Left lung (tissue), 10 donors: ENCODE data around the gene INPP1. TPM values are rescaled to one million over a fixed set of nuclear protein-coding genes. Genes with fewer than 3 reads are reported as not detected.

ENCODE experiments used
- ATAC-seq: fragments of 200-7000 bp; cut with Tn5 transposase; one replicate; pipeline ENCODE4 v1.9.1; 2020; ENCODE audit warnings: moderate library complexity
- DNase-seq, 4 donors: peaks; one replicate each; pipeline ENCODE4 v3.0.0-alpha.2; 2013 to 2020
- H3K27ac ChIP-seq, 2 donors: fragments of 200-600 bp; sonication (generic) in 1 of 2; one replicate each; pipeline versions ENCODE4 v1.5.0 to v1.8.0; 2020 to 2021
- H3K27me3 ChIP-seq, 2 donors: fragments of 200-600 bp; sonication (generic) in 1 of 2; one replicate each; pipeline versions ENCODE4 v1.5.0 to v1.8.0; 2020 to 2021
- H3K36me3 ChIP-seq, 2 donors: fragments of 200-600 bp; sonication (generic) in 1 of 2; one replicate each; pipeline versions ENCODE4 v1.5.0 to v1.8.0; 2020 to 2021
- H3K4me1 ChIP-seq, 2 donors: fragments of 200-600 bp; one replicate each; pipeline ENCODE4 v1.8.0; 2021
- H3K4me3 ChIP-seq, 2 donors: fragments of 200-600 bp; sonication (generic) in 1 of 2; one replicate each; pipeline versions ENCODE4 v1.5.0 to v1.8.0; 2020 to 2021; ENCODE audit warnings: mild to moderate bottlenecking in 1 of 2
- H3K9me3 ChIP-seq, 2 donors: fragments of 200-600 bp; sonication (generic) in 1 of 2; one replicate each; pipeline versions ENCODE4 v1.5.0 to v1.8.0; 2020 to 2021
- CTCF ChIP-seq, 2 donors: fragments of 200-600 bp; sonication (generic) in 1 of 2; IDR thresholded peaks; one replicate each; pipeline versions ENCODE4 v1.5.0 to v1.8.0; 2021; ENCODE audit warnings: antibody characterized with exemption in 2 of 2
- intact Hi-C, 2 donors: fragments of 100-400 bp; cut with DNase I; formaldehyde crosslinking; loops; one replicate each; pipeline versions ENCODE4 v1.11.2 to v1.14.2; 2022
- polyA plus RNA-seq, 6 donors: library from polyadenylated mRNA; unstranded; fragments of 120-200 nt; gene quantifications; one replicate each; pipeline ENCODE4 v1.2.1, GENCODE V29; 2013; ENCODE audit not compliant: insufficient read length in 6 of 6
- total RNA-seq, 2 donors: library from RNA; stranded (reverse); fragmentation: NEBNext Ultra II Directional; extraction: Animal tissue kit (Norgen Biotek cat#: 25700); gene quantifications; one replicate each; pipeline ENCODE4 v1.2.1, GENCODE V29; 2021
- donor health status: DM: no; HTN: yes; CAD: no.
- donor health status: DM: no; HTN: no; CAD: no.

The INPP1 gene
- total and polyA plus RNA-seq, 8 donors, result 21.0 to 35.2 (median 26.7) TPM

GRCh38 chr2:190315273-190315672 is 28.1 kb upstream of the INPP1 start:
- DNase-seq (no peak), ATAC-seq (no peak)
- Histone ChIP-seq H3K9me3 (no peaks in the 10 kb centered on the region), H3K36me3 (peaks cover 3 to 4% of the 10 kb centered on the region in 2 donors), H3K27me3 (no peaks in the 10 kb centered on the region), H3K4me3 (no peak overlapping the region), H3K27ac (no peak overlapping the region), H3K4me1 (peaks cover 0 to 34% of the 10 kb centered on the region in 2 donors)
- intact Hi-C loops, result no loop called here
- no peak for TF ChIP-seq CTCF (IDR thresholded peaks at IDR 0.05)

- Histone ChIP-seq H3K9me3 (no peaks in the 10 kb centered on the region), H3K27ac (peak overlapping the region; percentile 87 to 96), H3K4me1 (peaks cover 0 to 34% of the 10 kb centered on the region in 2 donors), H3K36me3 (no peaks in the 10 kb centered on the region), H3K27me3 (no peaks in the 10 kb centered on the region), H3K4me3 (peak overlapping the region; percentile 63 to 70)
- ATAC-seq (no peak), DNase-seq (no peak)
- TF ChIP-seq CTCF (IDR thresholded peaks at IDR 0.05), result no peak
- intact Hi-C loops, result no loop called here
These were observed 24.9 kb upstream of the INPP1 start for GRCh38 chr2:190318514-190318913.

- no peak for TF ChIP-seq CTCF (IDR thresholded peaks at IDR 0.05)
- Histone ChIP-seq H3K9me3 (no peaks in the 10 kb centered on the region), H3K27ac (peak overlapping the region; percentile 87 to 96), H3K4me1 (peaks cover 0 to 34% of the 10 kb centered on the region in 2 donors), H3K36me3 (no peaks in the 10 kb centered on the region), H3K4me3 (peak overlapping the region; percentile 63 to 70), H3K27me3 (no peaks in the 10 kb centered on the region)
- intact Hi-C loops, result no loop called here
- DNase-seq (peak in 1 of 4 donors; percentile 33), ATAC-seq (peak; percentile 49)
These were observed 24.3 kb upstream of the INPP1 start for GRCh38 chr2:190318931-190319554.

- intact Hi-C loops, result no loop called here
These were observed 23.6 kb upstream of the INPP1 start, which contains the start of gene HIBCH for GRCh38 chr2:190319555-190320498. TSS of gene HIBCH (minus strand) at chr2:190319826. CDS start at chr2:190319750, 76 bp downstream.

More at GRCh38 chr2:190319555-190320498, 23.6 kb upstream of the INPP1 start, which contains the start of gene HIBCH:
- H3K4me3 ChIP-seq, result peak within 1 kb of the TSS; percentile 63 to 70
- peak within 1 kb of the TSS; percentile 87 to 96 for H3K27ac ChIP-seq
- peaks cover 0 to 34% of the 10 kb centered on the region in 2 donors for H3K4me1 ChIP-seq
- no peaks in the 10 kb centered on the region for H3K27me3 ChIP-seq
- DNase-seq (peak; percentile 98 to 100 (median 99)), ATAC-seq (peak; percentile 97)
- H3K36me3 ChIP-seq, result no peaks in the 10 kb centered on the region
- peak; percentile 60 to 76 for TF ChIP-seq CTCF (IDR thresholded peaks at IDR 0.05)
- no peaks in the 10 kb centered on the region for H3K9me3 ChIP-seq
